SU-DHL-6 (cell line): ENCODE results near the gene CHD2.

Experiments used
- EZH2phosphoT487 ChIP-seq: fragments of 200-600 bp; sonication (generic), shearing (Covaris generic); conservative IDR thresholded peaks from 2 replicates; pipeline ENCODE4 v1.6.1; 2018; ENCODE audit warnings: mild to moderate bottlenecking, antibody characterized with exemption, low read length, moderate library complexity, mixed read lengths
- TF ChIP-seq, protein P1 (sequence below): fragments of 200-600 bp; sonication (generic); IDR thresholded peaks from one replicate; pipeline ENCODE4 v1.5.1; 2017; ENCODE audit warnings: antibody characterized with exemption, mild to moderate bottlenecking, low read length, moderate library complexity; ENCODE audit not compliant: insufficient read depth, poor library complexity, severe bottlenecking

DNA sequence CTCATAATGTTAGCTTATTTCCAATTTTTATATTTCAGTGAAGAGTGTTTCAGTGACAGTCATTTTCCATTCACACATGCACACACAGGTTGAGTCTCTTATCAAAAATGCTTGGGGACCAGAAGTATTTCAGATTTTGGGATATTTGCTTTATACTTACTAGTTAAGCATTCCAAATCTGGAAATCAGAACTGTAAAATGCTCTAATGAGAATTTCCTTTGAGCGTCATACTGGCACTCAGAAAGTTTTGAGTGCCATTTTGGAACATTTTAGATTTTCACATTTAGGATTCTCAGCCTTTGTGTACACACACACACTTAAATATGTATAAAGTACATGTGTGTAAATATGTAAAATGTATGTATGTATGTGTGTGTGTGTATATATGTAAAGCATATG, 71.0 kb downstream of the CHD2 start:
- TF ChIP-seq, protein P1, sequence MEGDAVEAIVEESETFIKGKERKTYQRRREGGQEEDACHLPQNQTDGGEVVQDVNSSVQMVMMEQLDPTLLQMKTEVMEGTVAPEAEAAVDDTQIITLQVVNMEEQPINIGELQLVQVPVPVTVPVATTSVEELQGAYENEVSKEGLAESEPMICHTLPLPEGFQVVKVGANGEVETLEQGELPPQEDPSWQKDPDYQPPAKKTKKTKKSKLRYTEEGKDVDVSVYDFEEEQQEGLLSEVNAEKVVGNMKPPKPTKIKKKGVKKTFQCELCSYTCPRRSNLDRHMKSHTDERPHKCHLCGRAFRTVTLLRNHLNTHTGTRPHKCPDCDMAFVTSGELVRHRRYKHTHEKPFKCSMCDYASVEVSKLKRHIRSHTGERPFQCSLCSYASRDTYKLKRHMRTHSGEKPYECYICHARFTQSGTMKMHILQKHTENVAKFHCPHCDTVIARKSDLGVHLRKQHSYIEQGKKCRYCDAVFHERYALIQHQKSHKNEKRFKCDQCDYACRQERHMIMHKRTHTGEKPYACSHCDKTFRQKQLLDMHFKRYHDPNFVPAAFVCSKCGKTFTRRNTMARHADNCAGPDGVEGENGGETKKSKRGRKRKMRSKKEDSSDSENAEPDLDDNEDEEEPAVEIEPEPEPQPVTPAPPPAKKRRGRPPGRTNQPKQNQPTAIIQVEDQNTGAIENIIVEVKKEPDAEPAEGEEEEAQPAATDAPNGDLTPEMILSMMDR = no peak
- no peak for TF ChIP-seq EZH2phosphoT487
